IPS-20b (cell line): ENCODE results near the gene VRK3.

Experiments
- H3K27ac ChIP-seq: one replicate; pipeline ENCODE4 v1.5.1; 2013; ENCODE audit warnings: low read length
- H3K27me3 ChIP-seq: 2 replicates; pipeline ENCODE4 v1.6.1; 2013; ENCODE audit warnings: mild to moderate bottlenecking, low read length, inconsistent platforms; ENCODE audit not compliant: insufficient read depth
- H3K36me3 ChIP-seq: 2 replicates; pipeline ENCODE4 v1.6.1; 2013; ENCODE audit warnings: low read depth, mild to moderate bottlenecking, inconsistent platforms, low read length, moderate library complexity; ENCODE audit not compliant: insufficient read depth
- H3K4me1 ChIP-seq: 2 replicates; pipeline ENCODE4 v1.6.1; 2013; ENCODE audit warnings: mild to moderate bottlenecking, control low read depth, inconsistent platforms, low read length, moderate library complexity; ENCODE audit not compliant: insufficient read depth
- H3K4me3 ChIP-seq: 2 replicates; pipeline ENCODE4 v1.5.1; 2013; ENCODE audit warnings: mild to moderate bottlenecking, low read length, inconsistent platforms
- H3K9ac ChIP-seq: 2 replicates; pipeline ENCODE4 v1.6.1; 2013; ENCODE audit warnings: low read depth, mild to moderate bottlenecking, inconsistent platforms, low read length, moderate library complexity
- H3K9me3 ChIP-seq: 2 replicates; pipeline ENCODE4 v1.6.1; 2013; ENCODE audit warnings: mild to moderate bottlenecking, low read depth, low read length, inconsistent platforms; ENCODE audit not compliant: insufficient read depth

The VRK3 gene

GRCh38 chr19:50026550-50026906 is 1.4 kb upstream of the VRK3 start:
- Histone ChIP-seq H3K27ac (no peak overlapping the region), H3K27me3 (no peaks in the 10 kb centered on the region), H3K36me3 (peaks cover 13% of the 10 kb centered on the region), H3K9me3 (no peaks in the 10 kb centered on the region), H3K4me1 (peaks cover 4% of the 10 kb centered on the region; the same call in 1 of the 2 replicates), H3K9ac (no peak overlapping the region; the same call in 1 of the 2 replicates), H3K4me3 (peak overlapping the region; percentile 83; the same call in 1 of the 2 replicates)

GRCh38 chr19:50025794-50026549 is 800 bp upstream of the VRK3 start, which contains the start of gene ZNF473:
ZNF473 (plus strand) TSS chr19:50026005; CDS start chr19:50031083, 5,078 bp downstream.
- peaks cover 7% of the 10 kb centered on the region for H3K36me3 ChIP-seq
- H3K27me3 ChIP-seq: no peaks in the 10 kb centered on the region
- peaks cover 4% of the 10 kb centered on the region; the same call in 1 of the 2 replicates for H3K4me1 ChIP-seq
- no peaks in the 10 kb centered on the region for H3K9me3 ChIP-seq
- H3K27ac ChIP-seq: peak within 1 kb of the TSS; percentile 12
- H3K9ac ChIP-seq: peak within 1 kb of the TSS; percentile 91
- peak within 1 kb of the TSS; percentile 83 for H3K4me3 ChIP-seq

- peaks cover 4% of the 10 kb centered on the region; the same call in 1 of the 2 replicates for H3K4me1 ChIP-seq
- peak overlapping the region; percentile 83 for H3K4me3 ChIP-seq
- H3K9me3 ChIP-seq: no peaks in the 10 kb centered on the region
- no peaks in the 10 kb centered on the region; the same call in 1 of the 2 replicates for H3K36me3 ChIP-seq
- no peak overlapping the region for H3K27ac ChIP-seq
- H3K27me3 ChIP-seq: no peaks in the 10 kb centered on the region
- H3K9ac ChIP-seq: peak overlapping the region; percentile 91
These were observed 502 bp downstream of the VRK3 start for GRCh38 chr19:50024719-50025021.

GRCh38 chr19:50022823-50023222 is 2.3 kb downstream of the VRK3 start:
- peaks cover 4% of the 10 kb centered on the region; the same call in 1 of the 2 replicates for H3K4me1 ChIP-seq
- H3K4me3 ChIP-seq: no peak overlapping the region
- no peaks in the 10 kb centered on the region for H3K27me3 ChIP-seq
- H3K27ac ChIP-seq: no peak overlapping the region
- H3K36me3 ChIP-seq: no peaks in the 10 kb centered on the region
- H3K9me3 ChIP-seq: no peaks in the 10 kb centered on the region
- no peak overlapping the region for H3K9ac ChIP-seq

- no peak overlapping the region for H3K9ac ChIP-seq
- no peak overlapping the region for H3K27ac ChIP-seq
- H3K4me1 ChIP-seq: peaks cover 4% of the 10 kb centered on the region; the same call in 1 of the 2 replicates
- no peaks in the 10 kb centered on the region for H3K27me3 ChIP-seq
- H3K36me3 ChIP-seq: peaks cover 16% of the 10 kb centered on the region
- H3K4me3 ChIP-seq: no peak overlapping the region
- no peaks in the 10 kb centered on the region for H3K9me3 ChIP-seq
These were observed 4.7 kb downstream of the VRK3 start for GRCh38 chr19:50020481-50020880.

- Histone ChIP-seq H3K36me3 (peaks cover 37% of the 10 kb centered on the region), H3K4me1 (no peaks in the 10 kb centered on the region), H3K9ac (no peak overlapping the region), H3K27me3 (no peaks in the 10 kb centered on the region), H3K9me3 (no peaks in the 10 kb centered on the region), H3K4me3 (no peak overlapping the region), H3K27ac (no peak overlapping the region)
These were observed 8.9 kb downstream of the VRK3 start for GRCh38 chr19:50016225-50016807.

- Histone ChIP-seq H3K9ac (no peak overlapping the region), H3K36me3 (peaks cover 30% of the 10 kb centered on the region), H3K4me1 (no peaks in the 10 kb centered on the region), H3K4me3 (no peak overlapping the region), H3K27me3 (no peaks in the 10 kb centered on the region), H3K9me3 (no peaks in the 10 kb centered on the region), H3K27ac (no peak overlapping the region)
These were observed 16.6 kb downstream of the VRK3 start for GRCh38 chr19:50008532-50008931.

GRCh38 chr19:50007947-50008346 is 17.2 kb downstream of the VRK3 start:
- H3K4me3 ChIP-seq: no peak overlapping the region
- H3K27me3 ChIP-seq: no peaks in the 10 kb centered on the region
- H3K27ac ChIP-seq: no peak overlapping the region
- H3K4me1 ChIP-seq: no peaks in the 10 kb centered on the region
- H3K9ac ChIP-seq: no peak overlapping the region
- H3K9me3 ChIP-seq: no peaks in the 10 kb centered on the region
- H3K36me3 ChIP-seq: peaks cover 24% of the 10 kb centered on the region

GRCh38 chr19:50007170-50007569 is 18.0 kb downstream of the VRK3 start:
- Histone ChIP-seq H3K27me3 (no peaks in the 10 kb centered on the region), H3K4me1 (no peaks in the 10 kb centered on the region), H3K36me3 (peaks cover 24% of the 10 kb centered on the region)

GRCh38 chr19:50005428-50005827 is 19.7 kb downstream of the VRK3 start:
- no peak overlapping the region for H3K27ac ChIP-seq
- no peak overlapping the region for H3K9ac ChIP-seq
- H3K4me1 ChIP-seq: no peaks in the 10 kb centered on the region
- H3K36me3 ChIP-seq: peaks cover 30% of the 10 kb centered on the region
- no peak overlapping the region for H3K4me3 ChIP-seq
- H3K9me3 ChIP-seq: no peaks in the 10 kb centered on the region
- no peaks in the 10 kb centered on the region for H3K27me3 ChIP-seq

More at GRCh38 chr19:50007170-50007569, 18.0 kb downstream of the VRK3 start:
- Histone ChIP-seq H3K9me3 (no peaks in the 10 kb centered on the region), H3K9ac (no peak overlapping the region), H3K27ac (no peak overlapping the region), H3K4me3 (no peak overlapping the region)

- H3K9me3 ChIP-seq: no peaks in the 10 kb centered on the region
- H3K4me1 ChIP-seq: no peaks in the 10 kb centered on the region
- H3K27ac ChIP-seq: no peak overlapping the region
- H3K27me3 ChIP-seq: no peaks in the 10 kb centered on the region
- no peak overlapping the region for H3K4me3 ChIP-seq
- no peak overlapping the region for H3K9ac ChIP-seq
- peaks cover 38% of the 10 kb centered on the region for H3K36me3 ChIP-seq
These were observed 21.3 kb downstream of the VRK3 start for GRCh38 chr19:50003810-50004419.
